Adipocyte (in vitro differentiated cells): ENCODE measurements around the gene KCNIP3.
"Not testable (repeated sequence)": the region's sequence is repeated elsewhere in the genome, so short reads cannot be mapped to it uniquely, and the experiment has no call there.

Experiments used
- DNase-seq: peaks from one replicate; pipeline ENCODE4 v3.0.0-alpha.2; 2015; ENCODE audit warnings: low read depth
- H3K27me3 ChIP-seq: replicated peaks from 2 replicates; pipeline ENCODE4 v1.7.0; 2013; ENCODE audit warnings: mild to moderate bottlenecking, low read length, moderate library complexity; ENCODE audit not compliant: control insufficient read depth, insufficient read depth
- H3K36me3 ChIP-seq: 2 replicates; pipeline ENCODE4 v1.7.0; 2013; ENCODE audit warnings: low read length, mild to moderate bottlenecking, moderate library complexity; ENCODE audit not compliant: control insufficient read depth, insufficient read depth, severe bottlenecking
- H3K4me1 ChIP-seq: 2 replicates; pipeline ENCODE4 v1.7.0; 2013; ENCODE audit warnings: mild to moderate bottlenecking, low read length, moderate library complexity; ENCODE audit not compliant: control insufficient read depth, insufficient read depth
- H3K4me3 ChIP-seq: 2 replicates; pipeline ENCODE4 v1.7.0; 2013; ENCODE audit warnings: mild to moderate bottlenecking, low read length, moderate library complexity
- H3K9ac ChIP-seq: 2 replicates; pipeline ENCODE4 v1.7.0; 2013; ENCODE audit warnings: mild to moderate bottlenecking, low read length, moderate library complexity
- H3K9me3 ChIP-seq: 2 replicates; pipeline ENCODE4 v1.7.0; 2013; ENCODE audit warnings: mild to moderate bottlenecking, low read length, moderate library complexity; ENCODE audit not compliant: control insufficient read depth

Gene KCNIP3

GRCh38 chr2:95269036-95269680 is 28.0 kb upstream of the KCNIP3 start:
- Histone ChIP-seq H3K9me3 (no peaks in the 10 kb centered on the region), H3K4me3 (no peak overlapping the region), H3K27me3 (peaks cover 29% of the 10 kb centered on the region), H3K9ac (no peak overlapping the region), H3K4me1 (peaks cover 3% of the 10 kb centered on the region), H3K36me3 (no peaks in the 10 kb centered on the region)
- DNase-seq = no peak

DNA sequence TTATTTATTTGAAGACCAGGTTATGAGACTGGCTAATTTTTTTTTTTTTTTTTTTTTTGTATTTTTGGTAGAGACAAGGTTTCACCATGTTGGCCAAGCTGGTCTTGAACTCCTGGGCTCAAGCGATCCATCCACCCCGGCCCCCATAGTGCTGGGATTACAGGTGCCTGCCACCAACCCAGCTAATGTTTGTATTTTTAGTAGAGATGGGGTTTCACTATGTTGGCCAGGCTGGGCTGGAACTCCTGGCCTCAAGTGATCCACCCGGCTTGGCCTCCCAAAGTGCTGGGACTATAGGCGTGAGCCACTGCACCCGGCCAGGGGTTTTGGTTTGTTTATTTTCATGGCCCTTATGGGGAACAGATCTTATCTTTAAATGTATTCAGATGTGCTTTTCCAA is 27.4 kb upstream of the KCNIP3 start:
- H3K27me3 ChIP-seq = peaks cover 25% of the 10 kb centered on the region
- not testable (repeated sequence) for H3K36me3 ChIP-seq, H3K4me1 ChIP-seq, H3K9ac ChIP-seq, H3K4me3 ChIP-seq, DNase-seq, H3K9me3 ChIP-seq

DNA sequence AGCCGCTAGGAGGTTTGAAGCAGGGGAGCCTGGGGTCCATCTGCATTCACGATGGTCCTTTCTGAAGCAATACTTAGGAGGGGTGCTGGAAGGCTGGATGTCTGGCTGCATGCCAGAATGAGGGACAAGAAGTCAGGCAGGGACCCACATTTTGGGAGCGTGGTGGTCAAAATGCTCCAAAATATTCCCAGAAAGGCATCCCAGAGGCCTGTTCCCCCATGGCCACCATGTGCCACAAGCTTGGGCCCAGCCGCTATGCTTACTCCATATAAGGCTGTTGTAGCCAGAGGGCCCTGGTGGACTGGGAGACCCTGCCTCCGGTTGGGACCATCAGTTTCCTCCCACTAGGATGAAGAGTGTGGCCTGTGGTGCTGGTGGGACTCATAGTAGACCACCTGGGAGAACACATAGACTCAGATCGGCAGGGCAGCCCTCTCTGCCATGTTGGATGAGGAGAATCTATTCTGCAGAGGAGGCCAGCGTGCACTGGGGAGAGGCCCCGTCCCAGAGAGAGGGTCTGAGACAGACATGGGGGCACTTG is 26.5 kb upstream of the KCNIP3 start:
- no peak overlapping the region for H3K9ac ChIP-seq
- no peak overlapping the region for H3K4me3 ChIP-seq
- no peaks in the 10 kb centered on the region for H3K36me3 ChIP-seq
- DNase-seq = no peak
- peaks cover 20% of the 10 kb centered on the region for H3K27me3 ChIP-seq
- H3K4me1 ChIP-seq = peaks cover 3% of the 10 kb centered on the region
- H3K9me3 ChIP-seq = no peaks in the 10 kb centered on the region

DNA sequence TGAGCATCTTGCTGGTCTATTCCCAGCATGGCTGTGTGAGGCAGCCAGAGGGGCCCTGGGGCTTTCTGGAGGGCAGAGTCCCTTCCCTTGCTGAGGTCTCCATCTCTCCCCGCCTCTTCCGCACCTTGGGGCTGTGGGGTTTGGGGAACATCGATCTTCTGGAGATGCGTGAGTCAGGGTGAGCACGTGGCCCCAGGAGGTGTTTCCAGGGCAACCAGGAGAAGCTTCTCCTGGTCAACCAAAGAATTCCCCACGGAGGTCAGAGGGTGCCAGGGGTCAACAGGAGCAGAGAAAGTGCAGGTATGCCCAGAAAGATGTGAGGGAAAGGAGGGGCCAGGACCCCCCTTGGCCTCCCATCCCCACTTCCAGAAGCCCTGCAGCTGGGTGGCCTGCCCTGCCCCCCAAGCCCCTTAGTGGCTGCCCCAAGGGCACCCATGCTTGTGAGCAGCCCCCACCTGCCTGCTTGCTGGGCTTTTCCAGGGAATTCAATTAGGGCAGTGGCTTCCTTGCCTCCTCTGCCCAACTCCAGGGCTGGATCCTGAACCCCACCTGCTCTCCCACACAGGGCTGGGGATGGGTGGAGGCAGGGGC is 25.7 kb upstream of the KCNIP3 start:
- Histone ChIP-seq H3K9ac (no peak overlapping the region), H3K4me1 (peaks cover 3% of the 10 kb centered on the region), H3K36me3 (no peaks in the 10 kb centered on the region), H3K27me3 (peaks cover 14% of the 10 kb centered on the region), H3K4me3 (no peak overlapping the region), H3K9me3 (no peaks in the 10 kb centered on the region)
- DNase-seq = no peak

GRCh38 chr2:95272299-95272751 is 24.8 kb upstream of the KCNIP3 start:
- no peaks in the 10 kb centered on the region for H3K36me3 ChIP-seq
- H3K4me1 ChIP-seq = peaks cover 6% of the 10 kb centered on the region
- peaks cover 6% of the 10 kb centered on the region for H3K27me3 ChIP-seq
- H3K9me3 ChIP-seq = no peaks in the 10 kb centered on the region
- H3K9ac ChIP-seq = no peak overlapping the region
- no peak for DNase-seq
- no peak overlapping the region for H3K4me3 ChIP-seq

- no peak overlapping the region for H3K9ac ChIP-seq
- H3K36me3 ChIP-seq = no peaks in the 10 kb centered on the region
- H3K27me3 ChIP-seq = peaks cover 3% of the 10 kb centered on the region
- peaks cover 6% of the 10 kb centered on the region for H3K4me1 ChIP-seq
- H3K9me3 ChIP-seq = no peaks in the 10 kb centered on the region
- DNase-seq = no peak
- H3K4me3 ChIP-seq = no peak overlapping the region
These were observed 24.4 kb upstream of the KCNIP3 start for GRCh38 chr2:95272781-95273180.

GRCh38 chr2:95273566-95274290 is 23.4 kb upstream of the KCNIP3 start:
- Histone ChIP-seq H3K4me3 (no peak overlapping the region), H3K9me3 (no peaks in the 10 kb centered on the region), H3K9ac (no peak overlapping the region), H3K27me3 (peaks cover 3% of the 10 kb centered on the region), H3K4me1 (peaks cover 6% of the 10 kb centered on the region), H3K36me3 (no peaks in the 10 kb centered on the region)
- DNase-seq = no peak

DNA sequence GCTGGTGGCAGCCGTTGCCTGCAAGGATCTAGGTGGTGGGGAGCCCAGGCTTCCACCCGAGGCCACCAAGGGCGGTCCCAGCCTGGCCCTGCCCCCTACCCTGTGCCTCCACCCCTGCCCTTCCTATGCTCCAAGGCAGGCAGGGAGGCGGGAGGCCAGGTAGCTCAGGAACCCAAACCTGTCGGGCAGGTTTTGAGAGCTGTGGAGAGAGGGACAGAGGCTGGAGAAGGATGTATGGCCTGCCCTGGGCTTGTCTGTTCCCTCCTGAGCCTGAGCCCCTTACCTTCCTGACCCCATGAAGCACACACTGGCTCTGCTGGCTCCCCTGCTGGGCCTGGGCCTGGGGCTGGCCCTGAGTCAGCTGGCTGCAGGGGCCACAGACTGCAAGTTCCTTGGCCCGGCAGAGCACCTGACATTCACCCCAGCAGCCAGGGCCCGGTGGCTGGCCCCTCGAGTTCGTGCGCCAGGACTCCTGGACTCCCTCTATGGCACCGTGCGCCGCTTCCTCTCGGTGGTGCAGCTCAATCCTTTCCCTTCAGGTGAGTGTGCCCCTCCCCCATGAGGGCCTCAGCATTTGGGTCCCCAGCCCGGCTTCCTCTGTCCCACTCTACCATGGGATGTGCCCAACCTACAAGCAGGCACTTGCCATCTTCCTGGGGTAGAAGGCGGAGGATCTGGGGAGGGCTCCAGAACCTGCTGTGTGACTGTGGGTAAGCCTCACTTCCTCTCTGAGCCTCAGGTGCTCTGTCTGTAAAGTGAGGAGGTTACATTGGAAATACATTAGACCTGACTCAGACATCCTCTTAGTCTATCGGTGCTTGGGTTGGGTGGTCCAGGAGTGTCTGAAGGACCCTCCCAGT is 22.6 kb upstream of the KCNIP3 start, which contains the start of gene PROM2:
Gene PROM2 (plus strand): TSS at position 159 of the 860 bp plus-strand sequence. CDS start 137 bp downstream, at position 296.
- H3K9me3 ChIP-seq = no peaks in the 10 kb centered on the region
- H3K4me1 ChIP-seq = peaks cover 6% of the 10 kb centered on the region
- no peaks in the 10 kb centered on the region for H3K36me3 ChIP-seq
- DNase-seq = no peak
- H3K27me3 ChIP-seq = peaks cover 3% of the 10 kb centered on the region
- H3K4me3 ChIP-seq = no peak within 1 kb of the TSS
- no peak within 1 kb of the TSS for H3K9ac ChIP-seq

GRCh38 chr2:95275151-95275515 is 22.0 kb upstream of the KCNIP3 start:
- no peak for DNase-seq
- H3K36me3 ChIP-seq = no peaks in the 10 kb centered on the region
- no peaks in the 10 kb centered on the region for H3K9me3 ChIP-seq
- H3K27me3 ChIP-seq = peaks cover 3% of the 10 kb centered on the region
- no peak overlapping the region for H3K4me3 ChIP-seq
- peaks cover 6% of the 10 kb centered on the region for H3K4me1 ChIP-seq
- no peak overlapping the region for H3K9ac ChIP-seq

DNA sequence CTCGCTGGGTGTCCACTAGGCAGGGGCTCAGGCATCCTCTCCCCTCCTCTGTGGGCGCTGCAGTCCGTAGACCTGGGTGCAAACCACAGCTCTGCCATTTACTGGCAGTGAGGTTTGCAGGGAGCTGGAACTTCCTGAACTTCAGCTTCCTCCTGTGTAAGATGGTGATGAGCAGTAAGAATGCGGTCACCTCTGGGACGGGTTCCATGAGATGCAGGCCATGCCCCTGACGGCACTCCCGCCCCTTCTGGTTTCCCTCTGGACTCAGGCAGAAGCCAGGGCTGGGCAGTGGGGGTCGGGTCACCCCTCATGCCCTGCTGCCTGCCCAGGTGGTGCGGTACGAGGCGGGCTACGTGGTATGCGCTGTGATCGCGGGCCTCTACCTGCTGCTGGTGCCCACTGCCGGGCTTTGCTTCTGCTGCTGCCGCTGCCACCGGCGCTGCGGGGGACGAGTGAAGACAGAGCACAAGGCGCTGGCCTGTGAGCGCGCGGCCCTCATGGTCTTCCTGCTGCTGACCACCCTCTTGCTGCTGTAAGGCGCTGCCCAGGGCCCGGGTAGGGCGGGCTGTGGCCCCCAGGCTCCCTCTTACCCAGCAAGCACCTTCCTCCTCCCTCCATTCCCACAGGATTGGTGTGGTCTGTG is 21.4 kb upstream of the KCNIP3 start:
- H3K4me3 ChIP-seq = no peak overlapping the region
- no peak for DNase-seq
- no peaks in the 10 kb centered on the region for H3K9me3 ChIP-seq
- H3K27me3 ChIP-seq = peaks cover 4% of the 10 kb centered on the region
- H3K36me3 ChIP-seq = no peaks in the 10 kb centered on the region
- peaks cover 6% of the 10 kb centered on the region for H3K4me1 ChIP-seq
- no peak overlapping the region for H3K9ac ChIP-seq
